Colonic mucosa (tissue), 4 donors: ENCODE results near the gene TRIO. TPM values are rescaled to one million over a fixed set of nuclear protein-coding genes. Genes with fewer than 3 reads are reported as not detected.

Experiments
- DNase-seq: peaks from one replicate; pipeline ENCODE4 v3.0.0-alpha.2; 2020
- H3K27ac ChIP-seq: fragments of 200-600 bp; one replicate; pipeline ENCODE4 v1.8.0; 2021
- H3K27me3 ChIP-seq: fragments of 200-600 bp; one replicate; pipeline ENCODE4 v1.8.0; 2021
- H3K36me3 ChIP-seq: fragments of 200-600 bp; one replicate; pipeline ENCODE4 v1.8.0; 2021
- H3K4me1 ChIP-seq: fragments of 200-600 bp; one replicate; pipeline ENCODE4 v1.8.0; 2021; ENCODE audit warnings: mild to moderate bottlenecking
- H3K4me3 ChIP-seq: fragments of 200-600 bp; one replicate; pipeline ENCODE4 v1.8.0; 2021
- H3K9ac ChIP-seq, 2 donors: one replicate each; pipeline ENCODE4 v1.7.0; 2013; ENCODE audit warnings: control low read depth in 2 of 2, low read depth in 2 of 2, low read length in 2 of 2
- H3K9me3 ChIP-seq: fragments of 200-600 bp; one replicate; pipeline ENCODE4 v1.8.0; 2021
- CTCF ChIP-seq: fragments of 200-600 bp; IDR thresholded peaks from one replicate; pipeline ENCODE4 v1.8.0; 2022; ENCODE audit warnings: antibody characterized with exemption, mild to moderate bottlenecking
- intact Hi-C: fragments of 100-400 bp; cut with DNase I; formaldehyde crosslinking; loops from one replicate; pipeline ENCODE4 v1.14.1; 2022
- total RNA-seq, 2 donors: library from RNA; stranded (reverse); fragmentation: NEBNext Ultra II Directional in 1 of 2; extraction: Animal tissue kit (Norgen Biotek cat#: 25700) in 1 of 2; gene quantifications; one replicate each; pipeline ENCODE4 v1.2.1, GENCODE V29; 2021
- donor health status: healthy.
- donor health status: DM: no; HTN: no; CAD: no.
- donor health status: DM: no; HTN: no; CAD: no.

TRIO gene
- total RNA-seq, 2 donors from 2014 or later, result 134 to 138 TPM

DNA sequence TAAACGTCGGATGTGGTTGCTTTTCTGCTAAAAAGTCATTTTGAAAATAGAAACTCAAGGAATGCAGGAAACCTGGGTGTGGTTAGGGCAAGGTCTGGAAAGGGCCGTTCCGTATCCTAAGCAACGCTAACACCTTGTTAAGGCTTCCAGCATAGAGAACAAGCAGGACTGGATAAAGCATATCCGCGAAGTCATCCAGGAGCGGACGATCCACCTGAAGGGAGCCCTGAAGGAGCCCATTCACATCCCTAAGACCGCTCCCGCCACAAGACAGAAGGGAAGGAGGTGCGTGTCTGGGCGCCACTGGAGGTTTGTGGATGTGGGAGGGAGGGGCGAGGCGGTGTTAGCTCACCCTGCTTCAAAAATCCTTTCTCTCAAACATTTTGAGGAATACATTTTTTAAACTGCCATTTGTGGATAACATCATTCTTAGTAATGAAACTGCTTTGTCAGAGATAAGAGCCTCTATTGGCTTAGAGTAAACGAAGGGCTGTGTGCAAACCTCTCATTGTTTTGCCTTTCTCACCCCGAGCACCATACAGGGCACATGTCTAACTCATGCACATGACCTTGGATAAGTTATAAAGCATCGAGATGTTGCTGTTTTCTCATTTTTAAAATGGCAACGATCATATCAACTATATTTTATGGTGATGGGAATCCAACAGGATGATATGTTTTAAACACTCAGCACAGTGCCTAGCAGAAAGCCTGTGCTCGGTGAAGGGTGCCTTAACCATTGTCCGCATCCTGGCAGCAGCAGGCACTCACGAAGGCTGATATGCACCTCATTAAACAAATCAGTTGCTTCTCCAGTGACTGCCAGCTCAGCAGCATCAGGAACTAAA lies 262.8 kb downstream of the TRIO start:
- H3K27me3 ChIP-seq, result no peaks in the 10 kb centered on the region
- H3K4me3 ChIP-seq, result no peak overlapping the region
- peak overlapping the region in 1 of 2 donors; percentile 23 for H3K9ac ChIP-seq
- no peaks in the 10 kb centered on the region for H3K36me3 ChIP-seq
- intact Hi-C loops, result no loop called here
- no peaks in the 10 kb centered on the region for H3K4me1 ChIP-seq
- H3K27ac ChIP-seq, result peak overlapping the region; percentile 10
- H3K9me3 ChIP-seq, result no peaks in the 10 kb centered on the region
- DNase-seq, result peak; percentile 63
- TF ChIP-seq CTCF, result no peak

DNA sequence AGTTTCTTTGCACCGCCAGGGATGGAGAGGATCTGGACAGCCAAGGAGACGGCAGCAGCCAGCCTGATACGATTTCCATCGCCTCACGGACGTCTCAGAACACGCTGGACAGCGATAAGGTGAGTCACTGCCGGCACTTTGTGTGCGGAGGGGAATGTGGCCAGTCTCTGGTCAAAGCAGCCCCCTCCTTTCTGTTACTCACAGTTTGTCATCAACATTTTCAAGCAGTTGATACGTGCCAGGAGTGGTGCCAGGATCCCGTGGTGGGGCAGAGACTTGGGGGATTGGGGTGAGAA lies 263.4 kb downstream of the TRIO start:
- peak overlapping the region in 1 of 2 donors; percentile 23 for H3K9ac ChIP-seq
- no peaks in the 10 kb centered on the region for H3K9me3 ChIP-seq
- DNase-seq, result no peak
- H3K36me3 ChIP-seq, result no peaks in the 10 kb centered on the region
- H3K27ac ChIP-seq, result no peak overlapping the region
- H3K4me1 ChIP-seq, result no peaks in the 10 kb centered on the region
- no peaks in the 10 kb centered on the region for H3K27me3 ChIP-seq
- no peak overlapping the region for H3K4me3 ChIP-seq
- no peak for TF ChIP-seq CTCF
- intact Hi-C loops, result no loop called here

DNA sequence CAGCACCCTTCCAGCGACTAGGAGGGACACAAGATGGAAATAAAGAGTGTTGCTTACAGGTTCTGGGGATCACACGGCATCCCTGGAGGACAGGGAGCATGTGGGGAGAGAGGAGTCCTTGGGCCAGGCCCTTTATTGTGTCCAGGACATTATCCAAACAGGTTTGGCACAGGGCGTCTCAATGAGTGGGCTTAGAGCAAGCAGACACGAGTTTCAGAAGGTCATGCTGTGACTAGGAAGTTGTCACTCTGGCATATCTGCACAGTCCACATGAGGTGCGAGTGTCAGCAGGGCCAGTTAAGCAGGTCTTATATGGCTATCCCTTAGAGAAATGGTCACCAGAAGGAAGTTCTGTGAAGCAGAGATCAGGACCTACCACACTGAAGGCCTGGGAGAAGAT lies 263.9 kb downstream of the TRIO start:
- no peaks in the 10 kb centered on the region for H3K27me3 ChIP-seq
- DNase-seq, result no peak
- H3K4me1 ChIP-seq, result no peaks in the 10 kb centered on the region
- H3K4me3 ChIP-seq, result no peak overlapping the region
- no peaks in the 10 kb centered on the region for H3K9me3 ChIP-seq
- no peaks in the 10 kb centered on the region for H3K36me3 ChIP-seq
- intact Hi-C loops, result no loop called here
- no peak for TF ChIP-seq CTCF
- no peak overlapping the region for H3K27ac ChIP-seq
- no peak overlapping the region for H3K9ac ChIP-seq

- TF ChIP-seq CTCF, result no peak
- no peak for DNase-seq
- no peaks in the 10 kb centered on the region for H3K4me1 ChIP-seq
- H3K9me3 ChIP-seq, result no peaks in the 10 kb centered on the region
- intact Hi-C loops, result no loop called here
- no peak overlapping the region for H3K9ac ChIP-seq
- H3K36me3 ChIP-seq, result no peaks in the 10 kb centered on the region
- H3K4me3 ChIP-seq, result no peak overlapping the region
- no peaks in the 10 kb centered on the region for H3K27me3 ChIP-seq
- H3K27ac ChIP-seq, result no peak overlapping the region
Measured at GRCh38 chr5:14407746-14408175, 264.6 kb downstream of the TRIO start.

DNA sequence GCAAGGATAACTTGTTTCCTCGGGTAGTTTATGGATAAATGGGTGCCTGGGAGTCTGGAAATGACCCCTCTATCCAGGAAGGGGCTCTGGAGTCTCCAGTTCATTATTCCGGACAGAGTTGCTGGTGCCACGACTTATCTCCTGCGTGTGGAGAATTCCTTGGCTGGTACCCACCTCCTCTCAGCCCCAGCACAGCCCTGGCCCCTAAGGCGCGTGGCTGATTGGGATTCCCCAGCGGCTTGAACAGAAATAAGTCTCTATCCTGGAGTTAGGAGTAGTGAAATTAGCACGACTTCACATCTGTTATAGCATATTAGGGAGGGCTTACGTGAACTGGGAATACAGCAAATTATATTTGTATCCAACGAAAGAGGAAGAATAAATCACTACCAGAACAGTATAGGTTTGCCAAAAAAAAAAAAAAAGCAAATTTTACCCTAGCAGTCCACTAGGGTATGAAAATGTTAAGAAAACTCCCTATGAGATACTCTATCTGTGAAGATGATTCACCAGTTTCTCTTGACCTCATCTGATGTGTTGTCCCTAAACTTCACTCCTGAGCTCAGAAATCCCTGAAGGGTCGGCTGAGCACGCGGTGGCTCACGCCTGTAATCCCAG lies 265.9 kb downstream of the TRIO start:
- Histone ChIP-seq H3K27me3 (no peaks in the 10 kb centered on the region), H3K4me3 (no peak overlapping the region), H3K9me3 (no peaks in the 10 kb centered on the region), H3K4me1 (no peaks in the 10 kb centered on the region), H3K9ac (no peak overlapping the region), H3K36me3 (no peaks in the 10 kb centered on the region), H3K27ac (no peak overlapping the region)
- intact Hi-C loops, result no loop called here
- no peak for TF ChIP-seq CTCF
- DNase-seq, result no peak
